HepG2 (cell line): Measurements from ENCODE around the gene IL4I1. TPM values are rescaled to one million over a fixed set of nuclear protein-coding genes. Genes with fewer than 3 reads are reported as not detected.

Experiments
- ATAC-seq: fragments of 200-7000 bp; cut with Tn5 transposase; 3 replicates; pipeline ENCODE4 v1.9.1; 2020; ENCODE audit warnings: mild to moderate bottlenecking, moderate library complexity
- BruUV-seq: library from RNA; stranded (reverse); fragments of 400-500 nt; replicated peaks from 2 replicates; lab custom pipeline; 2021; lab: Mats Ljungman, UMichigan
- CTCF ChIA-PET: fragments of 300-600 bp; formaldehyde crosslinking; extraction: SDS; loops from one replicate; lab custom pipeline; 2021; ENCODE audit warnings: low total read pairs, inconsistent platforms, low intra/inter-chr PET ratio; lab: Yijun Ruan, JAX
- POLR2A ChIA-PET: fragments of 350-600 bp; sonication (Branson Sonifier 250); formaldehyde crosslinking; loops from one replicate; lab custom pipeline; 2020; ENCODE audit warnings: antibody characterized with exemption, inconsistent platforms; lab: Yijun Ruan, JAX
- DNase-seq: peaks from one replicate; pipeline ENCODE4 v3.0.0-alpha.2; 2015; ENCODE audit warnings: low spot score
- FAIRE-seq: peaks from 3 replicates; lab custom pipeline; 2011; peaks lifted over from hg19 to GRCh38; lab: Jason Lieb, UNC
- H2AFZ ChIP-seq: one replicate; pipeline ENCODE4 v1.6.1; 2011; ENCODE audit warnings: low read length, inconsistent platforms
- H3K27ac ChIP-seq: fragments of 300-600 bp; 3 replicates; pipeline ENCODE4 v1.8.0; 2011; ENCODE audit warnings: mixed run types, mild to moderate bottlenecking, mixed read lengths, low read length, inconsistent platforms; ENCODE audit not compliant: insufficient read depth; ENCODE audit errors: extremely low read length
- H3K27me3 ChIP-seq, 2 experiments: fragments of 200-600 bp in 1 of 2; 2 replicates in 1 of 2; 3 replicates in 1 of 2; pipeline versions ENCODE4 v1.6.0 to v1.8.0; 2011; ENCODE audit warnings: low read length in 2 of 2, mild to moderate bottlenecking in 2 of 2, moderate library complexity in 2 of 2, inconsistent platforms in 1 of 2; ENCODE audit not compliant: insufficient read depth in 2 of 2, control insufficient read depth in 1 of 2
- H3K36me3 ChIP-seq, 2 experiments: fragments of 200-600 bp in 1 of 2; replicated peaks in 1 of 2; 2 replicates in 1 of 2; 3 replicates in 1 of 2; pipeline versions ENCODE4 v1.5.1 to v1.8.0; 2011; ENCODE audit warnings: low read length in 2 of 2, inconsistent platforms in 1 of 2; ENCODE audit not compliant: insufficient read depth in 2 of 2, control insufficient read depth in 1 of 2
- H3K4me1 ChIP-seq: 2 replicates; pipeline ENCODE4 v1.5.1; 2012; ENCODE audit warnings: low read length, inconsistent platforms; ENCODE audit not compliant: insufficient read depth
- H3K4me2 ChIP-seq: 2 replicates; pipeline ENCODE4 v1.6.0; 2011; ENCODE audit warnings: low read depth, low read length, inconsistent platforms
- H3K4me3 ChIP-seq, 3 experiments: fragments of 200-600 bp in 1 of 3; sonication (generic), shearing (Covaris generic) in 1 of 3; replicated peaks in 1 of 3; 2 replicates each; pipeline ENCODE4 v1.5.1; 2011 to 2016; ENCODE audit warnings: low read length in 3 of 3, inconsistent platforms in 2 of 3, low read depth in 2 of 3, mild to moderate bottlenecking in 2 of 3, control low read depth in 1 of 3, mixed read lengths in 1 of 3; ENCODE audit not compliant: insufficient read depth in 1 of 3
- H3K79me2 ChIP-seq: one replicate; pipeline ENCODE4 v1.6.1; 2011; ENCODE audit warnings: low read length, inconsistent platforms; ENCODE audit not compliant: insufficient read depth
- H3K9ac ChIP-seq: 2 replicates; pipeline ENCODE4 v1.6.0; 2011; ENCODE audit warnings: mild to moderate bottlenecking, low read depth, low read length, inconsistent platforms; ENCODE audit not compliant: insufficient read depth
- H3K9me3 ChIP-seq: 2 replicates; pipeline ENCODE4 v1.5.1; 2012; ENCODE audit warnings: mild to moderate bottlenecking, low read length
- H4K20me1 ChIP-seq: 2 replicates; pipeline ENCODE4 v1.6.0; 2011; ENCODE audit warnings: inconsistent platforms, mild to moderate bottlenecking, low read length, moderate library complexity; ENCODE audit not compliant: insufficient read depth
- AGO2 ChIP-seq: fragments of 200-400 bp; formaldehyde crosslinking; optimal IDR thresholded peaks from 2 replicates; pipeline ENCODE3; 2017; ENCODE audit warnings: mild to moderate bottlenecking, low read depth, low read length, moderate library complexity
- ARHGAP35 ChIP-seq: sonication (generic); formaldehyde crosslinking; IDR thresholded peaks from 2 replicates; pipeline ENCODE4 v1.9.0; 2022; ENCODE audit warnings: mild to moderate bottlenecking, inconsistent platforms, moderate library complexity, missing genetic modification reagents, borderline replicate concordance
- ASH2L ChIP-seq: fragments of 300-600, 200-600 bp; sonication (generic); IDR thresholded peaks from 2 replicates; pipeline ENCODE4 v1.7.0; 2017; ENCODE audit warnings: low read depth, mild to moderate bottlenecking, moderate library complexity, mixed read lengths, low read length; ENCODE audit not compliant: insufficient read length
- DRAP1 ChIP-seq: IDR thresholded peaks from 2 replicates; pipeline ENCODE4 v1.6.1; 2016; ENCODE audit warnings: missing genetic modification reagents, missing compliant biosample characterization
- GATAD2A ChIP-seq: IDR thresholded peaks from 2 replicates; pipeline ENCODE4 v1.6.1; 2016
- KDM1A ChIP-seq: IDR thresholded peaks from 2 replicates; pipeline ENCODE4 v1.6.1; 2016; ENCODE audit warnings: missing compliant biosample characterization
- MXD3 ChIP-seq: IDR thresholded peaks from 2 replicates; pipeline ENCODE4 v1.6.1; 2016; ENCODE audit warnings: mild to moderate bottlenecking, missing biosample characterization, missing genetic modification reagents
- MXI1 ChIP-seq: IDR thresholded peaks from 3 replicates; pipeline ENCODE4 v1.6.1; 2012; ENCODE audit warnings: low read depth, low read length, inconsistent platforms, borderline replicate concordance
- PCBP1 ChIP-seq: fragments of 200-400 bp; formaldehyde crosslinking; IDR thresholded peaks from 2 replicates; pipeline ENCODE4 v1.6.1; 2017; ENCODE audit warnings: mild to moderate bottlenecking, low read depth, low read length, borderline replicate concordance
- PHF21A ChIP-seq: sonication (generic); formaldehyde crosslinking; IDR thresholded peaks from 2 replicates; pipeline ENCODE4 v1.5.0; 2020; ENCODE audit warnings: mild to moderate bottlenecking, missing genetic modification reagents
- SAFB2 ChIP-seq: sonication (generic); formaldehyde crosslinking; IDR thresholded peaks from 2 replicates; pipeline ENCODE4 v1.5.1; 2020; ENCODE audit warnings: missing genetic modification reagents, low read depth, mild to moderate bottlenecking, borderline replicate concordance
- SIX4 ChIP-seq: sonication (generic); formaldehyde crosslinking; IDR thresholded peaks from 2 replicates; pipeline ENCODE4 v1.4.0; 2020; ENCODE audit warnings: missing genetic modification reagents
- ZBTB14 ChIP-seq: sonication (generic); formaldehyde crosslinking; IDR thresholded peaks from 2 replicates; pipeline ENCODE4 v1.4.0; 2020; ENCODE audit warnings: missing genetic modification reagents
- ZNF138 ChIP-seq: sonication (generic); formaldehyde crosslinking; IDR thresholded peaks from 2 replicates; pipeline ENCODE4 v1.5.0; 2020; ENCODE audit warnings: mild to moderate bottlenecking, low read depth, missing genetic modification reagents
- ZNF253 ChIP-seq: sonication (generic); formaldehyde crosslinking; IDR thresholded peaks from 2 replicates; pipeline ENCODE4 v1.8.0; 2022; ENCODE audit warnings: mild to moderate bottlenecking, missing genetic modification reagents, borderline replicate concordance
- ZNF274 ChIP-seq: sonication (generic); formaldehyde crosslinking; IDR thresholded peaks from 2 replicates; pipeline ENCODE4 v1.5.1; 2020; ENCODE audit warnings: mild to moderate bottlenecking, missing genetic modification reagents
- ZNF703 ChIP-seq: sonication (generic); formaldehyde crosslinking; IDR thresholded peaks from 2 replicates; pipeline ENCODE4 v1.5.1; 2020; ENCODE audit warnings: missing genetic modification reagents, mild to moderate bottlenecking, moderate library complexity, borderline replicate concordance
- ZNF720 ChIP-seq: sonication (generic); formaldehyde crosslinking; IDR thresholded peaks from 2 replicates; pipeline ENCODE4 v1.4.0; 2020; ENCODE audit warnings: missing genetic modification reagents
- ZNF768 ChIP-seq: sonication (generic); formaldehyde crosslinking; IDR thresholded peaks from 2 replicates; pipeline ENCODE4 v1.4.0; 2020; ENCODE audit warnings: missing genetic modification reagents
- WGBS: methylation state at CpG from one replicate; pipeline ENCODE4 v1.1.6; 2017; ENCODE audit warnings: low lambda C conversion rate; 5-methylcytosine and 5-hydroxymethylcytosine counted together
- in situ Hi-C: cut with HindIII; loops from 2 replicates; pipeline ENCODE4 v1.10.0; 2017; ENCODE audit warnings: low pct_unique_long_range_greater_than_20kb; ENCODE audit not compliant: extremely low pct_ligation_motif_present
- intact Hi-C: fragments of 100-400 bp; cut with micrococcal nuclease; formaldehyde crosslinking; loops from one replicate; pipeline ENCODE4 v1.10.0; 2022; ENCODE audit not compliant: unreplicated experiment
- polyA plus RNA-seq, 8 experiments: library from polyadenylated mRNA; depleted of rRNA in 3 of 8; stranded (reverse) in 7 of 8; unstranded in 1 of 8; fragments of >200 nt; fragmentation: Illumina TruSeq in 4 of 8; extraction: Trizol in 4 of 8; gene quantifications; 2 replicates each; pipeline versions ENCODE4 v1.2.1 to v1.2.3, GENCODE V29; 2011 to 2016; ENCODE audit warnings: low read depth in 4 of 8, missing spikeins in 1 of 8, mixed read lengths in 1 of 8; ENCODE audit not compliant: insufficient read depth in 1 of 8
- total RNA-seq, 5 experiments: library from RNA; depleted of rRNA; stranded (reverse); fragments of >200 nt; fragmentation: Illumina TruSeq; extraction: Trizol; gene quantifications; 2 replicates each; pipeline ENCODE4 v1.2.3, GENCODE V29; 2016; ENCODE audit warnings: low read depth in 1 of 5

The IL4I1 gene
- total and polyA plus RNA-seq, 2 of the 13 experiments (the other 11 are each of a cell fraction or from before 2014, with no cell fraction given): not detected

GRCh38 chr19:49877879-49878743 lies 18.6 kb downstream of the IL4I1 start:
- CTCF ChIA-PET: no interaction called here
- TF ChIP-seq ZBTB14 (CRISPR knock-in tag): no peak
- TF ChIP-seq ZNF253 (CRISPR knock-in tag): no peak
- TF ChIP-seq DRAP1 (CRISPR knock-in tag): peak; percentile 35; the same call in 1 of the 2 replicates
- 0 out of 2 replicates have a peak, but pooled peaks have one; percentile 1 for TF ChIP-seq MXD3
- 0 out of 2 replicates have a peak, but pooled peaks have one; percentile 70 for TF ChIP-seq ARHGAP35 (CRISPR knock-in tag)
- peak; percentile 85 for TF ChIP-seq AGO2
- peak; percentile 73; the same call in 1 of the 2 replicates for TF ChIP-seq ZNF768 (CRISPR knock-in tag)
- TF ChIP-seq PHF21A (CRISPR knock-in tag): peak; percentile 52
- no peak; the same call in 1 of the 2 replicates for TF ChIP-seq ZNF274 (CRISPR knock-in tag)
- TF ChIP-seq ASH2L: no peak
- TF ChIP-seq SIX4 (CRISPR knock-in tag): no peak
- 0 out of 2 replicates have a peak, but pooled peaks have one; percentile 3 for TF ChIP-seq KDM1A (CRISPR knock-in tag)
- TF ChIP-seq ZNF138: 0 out of 2 replicates have a peak, but pooled peaks have one; percentile 37
- peak; percentile 17; the same call in 1 of the 2 replicates for TF ChIP-seq PCBP1
- TF ChIP-seq MXI1: peak; percentile 57; the same call in 1 of the 3 replicates
- no peak for TF ChIP-seq ZNF720 (CRISPR knock-in tag)
- TF ChIP-seq SAFB2 (CRISPR knock-in tag): no peak
- 0 out of 2 replicates have a peak, but pooled peaks have one; percentile 28 for TF ChIP-seq GATAD2A
- TF ChIP-seq ZNF703: no peak

More at GRCh38 chr19:49877879-49878743, 18.6 kb downstream of the IL4I1 start:
- Histone ChIP-seq H3K36me3 (peaks cover 18 to 48% of the 10 kb centered on the region in 2 experiments), H3K9ac (peak overlapping the region; percentile 89), H3K4me1 (peaks cover 31% of the 10 kb centered on the region), H2AFZ (no peak overlapping the region), H3K9me3 (no peaks in the 10 kb centered on the region), H4K20me1 (peaks cover 5% of the 10 kb centered on the region; the same call in 1 of the 2 replicates), H3K4me2 (peak overlapping the region; percentile 76), H3K4me3 (peak overlapping the region; percentile 69 to 99 (median 72)), H3K27ac (peak overlapping the region; percentile 99), H3K27me3 (no peaks in the 10 kb centered on the region; a peak in 1 of 5 replicates), H3K79me2 (peaks cover 38% of the 10 kb centered on the region)
- FAIRE-seq (peak; percentile 56), DNase-seq (peak; percentile 93), ATAC-seq (peak; percentile 80)
- WGBS: 23% methylated on average over 25 of the region's 41 CpGs
- intact Hi-C loops: no loop called here
- BruUV-seq: no TSS peak
- POLR2A ChIA-PET: interaction anchor here (1.0 to 3.3 kb wide), 6 partner anchors 9 to 238 kb away, joined by 4 to 21 read pairs (median 16); partner anchors contain the start of genes ATF5, NUP62, PNKP and PTOV1
- in situ Hi-C loops: no loop called here
